Stimulated activated CD8-positive, alpha-beta memory T cell treated with anti-CD3 and anti-CD28 coated beads, Interleukin-2, amount 100 ng/mL, for 48 hours (primary cell): ENCODE results near the gene PSD4.

Experiments
- DNase-seq, 2 donors: peaks; one replicate each; pipeline ENCODE4 v3.0.0-alpha.2; 2020; ENCODE audit warnings: low read depth in 2 of 2

The PSD4 gene

DNA sequence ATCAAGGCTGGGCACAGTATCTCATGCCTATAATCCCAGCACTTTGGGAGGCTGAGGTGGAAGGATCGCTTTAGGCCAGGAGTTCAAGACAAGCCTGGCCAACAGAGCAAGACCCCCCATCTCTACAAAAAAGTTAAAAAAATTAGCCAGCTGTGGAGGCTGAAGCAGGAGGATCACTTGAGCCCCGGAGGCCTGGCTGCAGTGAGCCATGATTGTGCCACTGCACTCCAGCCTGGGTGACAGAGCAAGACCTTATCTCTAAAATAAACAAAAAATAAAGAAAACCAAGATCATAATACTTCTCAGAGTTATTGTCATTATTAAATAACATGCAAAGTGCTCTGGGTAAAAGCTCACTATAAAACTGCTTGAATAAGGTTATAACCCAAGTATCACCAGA, 31.5 kb upstream of the PSD4 start:
- no peak for DNase-seq

DNA sequence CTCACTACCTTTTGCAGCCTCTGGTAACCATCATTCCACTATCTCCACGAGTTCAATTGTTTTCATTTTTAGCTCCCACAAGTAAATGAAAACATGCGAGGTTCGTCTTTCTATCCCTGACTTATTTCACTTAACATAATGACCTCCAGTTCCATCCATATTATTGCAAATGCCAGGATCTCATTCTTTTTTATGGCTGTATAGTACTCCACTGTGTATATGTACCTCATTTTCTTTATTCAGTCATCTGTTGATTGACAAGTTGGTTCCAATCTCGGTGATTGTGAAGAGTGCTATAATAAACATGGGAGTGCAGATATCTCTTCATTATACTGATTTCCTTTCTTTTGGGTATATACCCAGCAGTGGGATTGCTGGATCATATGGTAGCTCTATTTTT, 29.5 kb upstream of the PSD4 start:
- no peak for DNase-seq

DNA sequence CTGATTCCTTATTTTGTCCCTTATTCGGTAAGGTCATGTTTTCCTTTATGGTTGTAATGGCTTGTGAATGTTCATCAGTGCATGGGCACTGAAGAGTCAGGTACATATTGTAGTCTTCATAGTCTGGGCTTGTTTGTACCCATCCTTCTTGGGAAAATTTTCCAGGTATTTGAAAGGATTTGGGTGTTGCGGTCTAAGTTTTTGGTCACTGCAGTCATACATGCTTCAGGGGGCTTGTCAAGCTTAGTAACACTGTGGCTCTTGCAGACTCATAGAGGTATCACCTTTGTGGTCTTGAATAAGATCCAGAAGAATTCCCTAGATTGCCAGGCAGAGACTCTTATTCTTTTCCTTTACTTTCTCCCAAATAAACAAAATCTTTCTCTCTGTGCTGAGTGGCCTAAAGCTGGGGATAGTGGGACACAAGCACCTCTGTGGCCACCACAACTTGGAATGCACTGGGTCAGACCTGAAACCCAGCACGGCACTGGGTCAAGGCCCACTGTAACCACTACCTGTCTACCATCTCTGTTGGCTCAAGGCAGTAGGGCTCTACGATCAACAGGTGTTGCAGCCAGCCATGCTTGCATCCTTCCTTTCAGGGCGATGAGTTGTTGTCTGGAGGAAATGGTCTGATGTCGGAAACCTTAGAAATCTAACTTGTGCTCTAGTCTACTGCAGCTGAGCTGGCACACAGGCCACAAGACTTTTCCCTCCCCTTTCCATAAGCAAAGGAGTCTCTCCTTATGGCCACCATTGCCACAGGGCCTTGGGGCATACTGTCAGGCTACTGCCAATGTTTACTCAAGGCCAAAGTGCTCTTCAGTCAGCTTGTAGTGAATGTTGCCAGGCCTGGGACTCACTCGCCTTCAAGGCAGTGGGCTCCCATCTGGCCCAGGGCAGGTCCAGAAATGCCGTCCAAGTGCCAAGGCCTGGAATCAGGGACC, 24.9 kb upstream of the PSD4 start:
- DNase-seq = no peak

DNA sequence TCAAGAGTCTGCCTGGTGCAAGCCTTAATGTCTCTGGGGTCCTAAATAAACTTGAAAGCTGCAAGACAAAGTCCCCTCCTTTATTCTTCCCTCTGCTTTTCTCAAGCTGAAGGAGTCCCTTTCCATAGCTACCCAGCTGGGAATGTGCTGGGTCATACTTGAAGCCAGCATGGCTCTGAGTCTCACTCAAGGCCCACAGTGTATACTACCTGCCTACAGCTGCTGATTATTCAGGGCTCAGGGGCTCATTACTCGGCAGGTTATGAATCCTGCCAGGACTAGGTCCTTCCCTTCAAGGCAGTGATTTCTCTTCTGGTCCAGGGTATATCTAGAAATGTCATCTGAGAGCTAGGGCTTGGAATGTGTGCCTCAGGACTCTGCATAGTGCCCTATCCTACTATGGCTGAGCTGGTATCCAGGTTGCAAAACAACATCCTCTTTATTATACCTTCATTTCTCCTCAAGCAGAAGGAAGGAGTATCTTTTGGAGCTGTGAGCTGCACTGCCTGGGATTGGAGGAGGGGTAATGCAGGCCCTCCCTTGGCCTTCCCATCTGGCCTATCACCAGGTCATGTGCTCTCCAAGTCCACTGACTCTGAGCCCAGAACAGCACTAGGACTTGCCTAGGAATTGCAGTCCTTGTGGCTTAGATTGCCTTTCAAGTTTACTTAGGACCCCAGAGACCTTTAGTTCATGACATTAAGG, 24.1 kb upstream of the PSD4 start:
- DNase-seq = no peak

DNA sequence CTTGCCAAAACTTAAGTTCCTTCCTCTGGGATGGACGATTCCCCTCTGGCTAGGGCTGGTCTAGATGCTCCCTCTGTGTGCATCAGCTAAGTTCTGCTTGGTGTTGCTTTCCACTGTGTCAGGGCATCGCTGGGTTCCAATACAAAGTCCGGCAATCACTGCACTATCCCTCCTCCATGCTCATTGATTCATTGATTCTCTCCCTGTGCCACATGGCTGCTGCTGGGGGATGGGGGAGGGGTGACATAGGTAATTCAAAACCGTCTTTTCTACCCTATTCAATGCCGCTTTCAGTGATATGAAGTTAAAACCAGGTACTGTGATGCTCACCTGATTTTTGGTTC, 23.5 kb upstream of the PSD4 start:
- no peak for DNase-seq

DNA sequence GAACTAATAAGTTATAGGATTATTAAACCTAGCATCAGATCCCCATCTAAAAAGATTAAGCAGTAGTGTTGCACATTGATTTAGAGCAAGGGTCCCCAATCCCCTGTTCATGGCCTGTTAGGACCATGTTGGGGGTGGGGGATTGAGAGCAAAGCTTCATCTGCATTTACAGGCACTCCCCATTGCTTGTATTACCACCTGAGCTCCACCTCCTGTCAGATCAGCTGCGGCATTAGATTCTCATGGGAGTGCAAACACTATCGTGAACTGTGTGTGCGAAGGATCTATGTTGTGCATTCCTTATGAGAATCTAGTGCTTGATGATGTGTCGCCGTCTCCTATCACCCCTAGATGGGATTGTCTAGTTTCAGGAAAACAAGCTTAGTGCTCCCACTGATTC, 18.4 kb upstream of the PSD4 start:
- no peak for DNase-seq

DNA sequence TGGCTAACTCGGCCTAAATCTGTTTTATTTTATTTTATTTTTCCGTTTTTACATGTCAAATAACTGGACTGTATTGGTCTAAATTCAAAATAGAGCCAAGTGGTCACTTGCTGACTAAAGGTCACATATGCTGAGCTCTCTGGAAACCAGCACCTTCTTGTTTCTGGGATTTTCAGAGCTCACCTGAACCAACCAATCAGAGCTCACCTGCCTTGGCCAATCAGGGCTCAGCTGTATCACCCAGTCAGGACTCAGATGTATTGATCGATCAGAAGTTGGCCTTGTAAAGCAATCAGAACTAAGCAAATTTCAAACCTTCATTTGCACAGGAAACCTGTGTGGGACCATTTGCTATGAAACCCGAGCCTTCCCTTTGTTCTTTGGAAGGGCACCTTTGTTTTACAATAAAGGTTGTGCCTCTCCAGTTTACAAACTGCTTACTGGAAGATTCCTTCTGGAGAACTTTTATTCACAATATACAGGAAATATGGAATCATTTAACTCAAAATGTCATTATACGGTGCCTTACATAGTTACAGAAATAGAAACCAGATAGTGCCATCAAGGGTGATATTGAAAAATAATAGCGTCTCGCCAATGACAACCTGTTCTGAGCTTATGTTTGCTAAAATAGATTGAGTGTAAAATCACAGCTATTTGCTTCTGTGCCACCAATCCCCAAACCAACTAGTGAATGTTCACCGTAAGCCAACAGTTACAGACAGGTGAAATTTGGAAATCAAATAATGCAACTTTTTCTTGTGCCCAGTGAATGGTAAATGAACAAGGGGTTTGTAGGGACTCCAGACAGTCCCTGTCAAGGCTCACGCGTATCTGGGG, 17.3 kb upstream of the PSD4 start:
- DNase-seq = no peak

DNA sequence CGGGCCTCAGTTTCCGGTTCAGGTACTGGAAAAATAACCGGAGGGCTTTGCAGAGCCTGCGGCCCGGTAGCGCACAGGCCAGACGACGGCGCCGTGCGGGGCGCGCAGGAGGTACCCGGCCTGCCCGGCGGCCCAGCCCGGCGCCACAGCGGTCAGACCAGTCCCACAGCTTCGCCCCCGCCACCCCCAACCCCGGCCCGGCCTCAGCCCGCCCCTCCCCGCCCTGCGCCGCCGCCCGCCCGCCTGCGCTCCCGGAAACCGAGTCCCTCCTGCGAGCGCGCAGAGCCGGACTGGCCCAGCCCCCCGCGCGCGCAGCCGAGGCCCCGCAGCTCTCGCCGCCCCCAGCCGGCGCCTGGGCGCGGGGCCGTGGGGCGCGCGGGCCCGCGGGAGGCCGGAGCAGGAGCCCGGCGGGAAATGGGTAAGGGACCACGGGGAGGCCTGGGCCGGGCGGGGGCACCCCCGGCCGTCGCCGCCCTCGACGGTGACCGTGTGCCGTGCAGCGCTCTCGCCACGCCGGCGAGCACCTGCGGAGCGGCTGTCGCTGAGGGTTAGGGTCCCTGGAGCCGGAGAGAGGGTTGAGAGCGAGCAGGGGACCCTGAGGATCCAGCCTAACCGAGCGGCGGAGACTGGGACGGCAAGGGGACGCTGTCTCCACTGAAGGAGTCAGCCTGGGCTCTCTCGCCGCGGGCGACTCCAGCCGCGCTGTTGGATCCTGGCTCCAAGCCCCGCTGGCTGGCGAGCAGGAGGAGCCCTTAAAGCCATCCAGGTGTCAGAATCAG, 16.5 kb upstream of the PSD4 start:
- DNase-seq = no peak

DNA sequence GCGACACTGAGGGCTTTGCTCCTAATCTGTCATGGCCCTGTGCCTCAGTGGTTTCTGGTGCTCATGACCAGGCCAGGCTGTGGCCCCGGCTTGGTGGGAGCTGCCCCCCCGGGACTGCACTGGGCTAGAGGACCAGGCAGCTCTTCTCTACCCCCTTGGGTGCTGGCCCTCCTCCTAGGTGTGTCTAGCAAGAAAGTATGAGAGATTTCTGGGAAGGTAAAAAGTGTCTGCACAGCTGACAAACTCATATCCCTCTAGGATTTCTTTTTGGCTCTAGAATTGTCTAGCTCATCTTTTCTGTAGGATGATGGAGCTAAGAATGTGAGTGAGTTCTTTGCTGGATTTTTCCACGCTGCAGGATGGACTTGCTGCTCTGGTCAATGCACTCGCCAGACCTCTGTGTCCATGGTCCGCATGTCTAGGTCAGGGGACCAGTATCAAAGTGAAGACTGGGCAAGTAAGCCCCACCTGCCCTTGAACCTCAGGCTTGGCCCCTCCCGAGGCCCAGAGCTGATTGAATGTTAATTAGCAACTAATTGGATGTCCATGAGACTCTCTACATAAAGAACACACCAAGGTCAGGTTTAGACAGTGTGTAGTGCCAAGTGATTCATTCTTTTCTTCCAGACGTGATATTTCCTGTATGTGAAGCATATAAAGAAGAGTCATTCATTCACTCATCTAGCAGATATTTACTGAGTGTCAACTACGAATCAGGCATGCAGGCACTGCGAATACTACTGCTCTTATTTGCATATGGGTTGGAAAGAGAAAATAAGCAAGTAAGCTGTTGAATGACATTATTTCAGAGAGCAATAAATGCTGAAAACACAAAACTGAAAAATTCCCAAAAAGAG, 15.6 kb upstream of the PSD4 start:
- DNase-seq = no peak

DNA sequence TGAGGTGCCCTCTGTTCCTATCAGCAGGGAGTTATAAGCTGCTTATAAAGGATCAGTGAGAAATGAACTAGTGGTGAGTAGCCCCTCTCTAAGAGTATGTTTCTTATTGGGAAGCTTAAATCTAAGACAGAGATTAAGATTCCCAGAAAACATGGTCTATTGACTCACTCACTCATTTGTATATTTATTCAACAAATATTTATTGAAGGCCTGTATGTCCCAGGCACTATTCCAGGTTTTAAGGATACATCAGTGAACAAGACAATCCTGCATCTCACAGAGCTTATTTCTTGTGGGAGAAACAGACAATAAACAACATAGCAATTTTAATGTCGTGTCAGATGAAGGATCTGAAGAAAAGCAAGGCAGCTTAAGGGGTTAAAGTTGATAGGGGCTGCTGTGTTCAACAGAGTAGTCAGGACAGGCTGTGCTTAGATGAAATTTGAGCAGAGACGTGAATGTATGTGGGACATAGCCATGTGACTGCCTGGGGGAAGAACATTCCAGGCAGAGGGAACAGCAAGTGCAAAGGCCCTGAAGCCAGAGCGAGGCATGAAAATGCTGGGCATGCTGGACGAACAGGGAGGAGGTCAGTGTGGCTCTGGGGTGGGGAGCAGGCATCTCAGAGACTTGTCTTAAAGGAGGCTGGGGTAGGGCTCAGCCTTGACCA, 14.8 kb upstream of the PSD4 start:
- no peak for DNase-seq

DNA sequence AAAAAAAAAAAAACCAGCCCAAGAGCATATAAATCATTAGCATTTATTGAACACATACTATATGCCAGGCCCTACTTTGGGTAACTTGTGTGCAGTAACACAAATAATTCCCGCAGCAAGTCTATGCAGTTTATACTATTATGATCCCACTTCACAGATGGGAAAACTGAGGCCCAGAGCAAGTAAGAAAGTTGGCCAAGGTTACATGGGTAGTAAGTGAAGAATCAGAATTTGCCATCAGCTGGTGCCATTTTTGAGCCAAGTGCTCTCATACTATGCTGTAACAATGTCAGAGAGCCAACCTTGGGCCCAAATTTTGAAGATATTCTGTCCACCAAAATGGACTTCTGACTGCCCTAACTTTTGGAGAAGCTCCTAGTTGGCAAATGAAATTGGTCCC, 13.5 kb upstream of the PSD4 start:
- DNase-seq = no peak

DNA sequence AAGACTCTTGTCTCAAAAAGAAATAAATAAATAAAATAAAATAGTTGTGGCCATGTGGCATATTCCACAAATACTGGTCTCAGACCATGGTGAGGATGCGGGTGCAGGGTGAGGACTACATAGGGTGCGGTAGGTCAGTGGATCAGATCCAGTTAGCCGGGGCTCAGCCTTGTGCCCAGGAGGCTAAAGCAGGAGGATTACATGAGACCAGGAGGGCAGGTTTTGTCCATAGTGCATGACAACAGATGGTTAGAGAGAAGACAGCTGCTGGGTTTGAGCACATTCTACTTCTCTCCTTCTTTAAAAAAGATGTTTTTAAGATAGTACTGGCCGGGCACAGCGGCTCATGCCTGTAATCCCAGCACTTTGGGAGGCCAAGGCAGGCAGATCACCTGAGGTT, 12.8 kb upstream of the PSD4 start:
- no peak for DNase-seq

DNA sequence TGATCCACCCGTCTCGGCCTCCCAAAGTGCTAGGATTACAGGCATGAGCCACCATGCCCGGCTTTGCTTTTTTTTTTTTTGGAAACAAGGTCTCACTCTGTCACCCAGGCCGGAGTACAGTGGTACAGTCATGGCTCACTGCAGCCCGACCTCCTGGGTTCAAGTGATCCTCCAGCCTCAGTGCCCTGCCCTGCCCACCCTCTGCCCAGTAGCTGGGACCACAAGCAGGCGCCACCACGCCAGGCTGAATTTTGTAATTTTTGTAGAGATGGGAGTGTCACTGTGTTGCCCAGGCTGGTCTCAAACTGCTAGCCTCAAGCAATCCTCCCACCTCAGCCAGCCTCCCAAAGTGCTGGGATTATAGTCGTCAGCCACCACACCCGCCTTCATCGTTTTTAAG, 11.6 kb upstream of the PSD4 start:
- DNase-seq = no peak

DNA sequence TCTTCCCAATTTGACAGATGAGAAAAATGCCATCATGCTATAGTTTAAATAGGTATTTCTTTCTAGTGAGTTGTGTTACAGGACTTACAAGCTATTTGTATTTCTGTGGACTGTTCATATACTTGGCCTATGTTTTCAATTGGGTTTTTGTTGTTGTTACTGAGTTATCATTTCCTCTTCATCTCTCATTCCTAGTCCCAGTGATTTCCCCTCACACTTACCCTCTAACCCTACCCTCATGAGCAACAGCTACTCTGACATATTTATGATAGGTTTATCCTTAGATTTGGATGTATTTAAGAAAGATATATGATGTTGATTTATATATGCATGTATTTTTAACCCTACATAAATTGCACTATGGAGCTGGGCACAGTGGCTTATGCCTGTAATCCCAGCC, 10.9 kb upstream of the PSD4 start:
- DNase-seq = no peak

DNA sequence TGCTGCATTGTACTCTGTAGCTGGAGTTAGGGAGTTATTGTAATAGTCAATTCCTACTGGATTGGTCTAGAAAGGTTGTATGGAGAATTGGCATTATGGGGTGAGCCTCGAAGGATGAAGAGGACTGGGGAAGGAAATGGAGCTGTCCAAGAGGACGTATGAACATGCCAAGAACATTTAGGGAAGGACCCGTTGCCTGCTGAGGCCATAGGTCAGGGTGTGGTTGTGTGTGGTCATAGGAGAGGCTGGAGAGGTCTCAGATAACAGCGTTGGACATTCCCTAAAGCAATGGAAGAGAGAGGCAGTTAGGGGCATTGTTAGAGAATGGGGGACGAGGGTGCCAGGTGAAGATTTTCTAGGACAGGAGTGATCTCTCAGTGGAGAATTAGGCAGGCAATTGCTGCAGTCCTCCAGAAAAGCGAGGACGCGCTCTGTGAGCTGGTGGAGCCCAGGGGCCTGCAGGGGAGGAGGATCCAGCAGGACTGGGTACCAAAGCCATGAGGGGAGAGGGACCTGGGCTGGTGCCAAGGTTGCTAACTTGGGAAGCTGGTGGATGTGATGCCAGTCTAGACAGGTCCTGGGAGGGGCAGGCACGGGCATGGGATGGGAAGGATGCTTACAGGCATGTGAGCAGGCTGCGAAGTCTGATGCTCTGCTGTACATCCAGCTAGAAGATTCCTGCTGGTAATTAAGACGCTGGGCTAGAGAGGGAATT, 9.4 kb upstream of the PSD4 start:
- no peak for DNase-seq

DNA sequence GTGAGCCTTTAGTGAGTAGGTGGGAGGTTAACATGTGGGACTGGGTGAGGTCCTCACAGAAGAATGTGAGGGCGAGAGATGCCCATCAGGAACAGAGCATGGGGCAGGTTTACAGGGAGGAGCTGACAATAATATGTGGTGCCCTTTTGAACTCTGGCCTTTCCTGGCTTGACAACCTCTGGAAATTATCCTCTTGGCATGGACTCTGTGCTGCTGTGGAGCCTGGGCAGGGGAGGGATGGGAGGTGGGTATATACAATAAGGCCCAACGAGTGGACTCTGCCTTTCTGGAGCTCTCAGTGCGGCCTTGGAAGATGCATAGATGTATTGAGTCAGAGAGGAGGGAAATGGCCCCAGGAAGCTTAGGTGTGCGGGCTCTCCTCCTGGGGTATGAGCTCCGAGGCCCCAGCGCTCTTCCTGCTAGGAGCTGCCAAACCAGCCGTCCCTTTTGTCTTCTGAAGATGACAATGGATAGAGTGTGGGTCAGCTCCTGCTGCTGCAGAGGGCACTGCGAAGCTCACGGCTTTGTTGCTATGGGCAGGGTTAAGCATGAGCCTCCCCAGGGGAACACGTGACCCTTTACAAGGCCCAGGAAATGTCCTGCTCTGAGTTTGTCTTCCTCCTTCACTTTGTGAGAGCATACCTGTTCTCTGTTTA, 8.7 kb upstream of the PSD4 start:
- DNase-seq = no peak

DNA sequence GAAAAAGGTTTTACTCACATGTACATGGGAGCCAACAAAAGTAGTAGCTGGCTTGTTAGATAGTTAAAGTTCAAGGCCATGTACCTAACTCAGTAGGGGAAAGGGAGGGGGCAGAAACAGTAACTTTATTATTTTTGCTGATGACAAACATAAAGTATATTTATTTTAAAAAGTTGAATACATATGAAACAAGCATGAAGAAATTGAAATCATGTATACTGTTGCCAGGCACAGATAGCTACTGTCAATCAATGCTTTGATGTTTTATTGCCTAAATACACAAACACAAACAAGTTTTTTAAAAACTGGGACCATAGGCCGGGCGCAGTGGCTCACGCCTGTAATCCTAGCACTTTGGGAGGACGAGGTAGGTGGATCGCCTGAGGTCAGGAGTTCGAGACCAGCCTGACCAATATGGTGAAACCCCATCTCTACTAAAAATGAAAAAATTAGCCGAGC, 7.6 kb upstream of the PSD4 start:
- DNase-seq = no peak

DNA sequence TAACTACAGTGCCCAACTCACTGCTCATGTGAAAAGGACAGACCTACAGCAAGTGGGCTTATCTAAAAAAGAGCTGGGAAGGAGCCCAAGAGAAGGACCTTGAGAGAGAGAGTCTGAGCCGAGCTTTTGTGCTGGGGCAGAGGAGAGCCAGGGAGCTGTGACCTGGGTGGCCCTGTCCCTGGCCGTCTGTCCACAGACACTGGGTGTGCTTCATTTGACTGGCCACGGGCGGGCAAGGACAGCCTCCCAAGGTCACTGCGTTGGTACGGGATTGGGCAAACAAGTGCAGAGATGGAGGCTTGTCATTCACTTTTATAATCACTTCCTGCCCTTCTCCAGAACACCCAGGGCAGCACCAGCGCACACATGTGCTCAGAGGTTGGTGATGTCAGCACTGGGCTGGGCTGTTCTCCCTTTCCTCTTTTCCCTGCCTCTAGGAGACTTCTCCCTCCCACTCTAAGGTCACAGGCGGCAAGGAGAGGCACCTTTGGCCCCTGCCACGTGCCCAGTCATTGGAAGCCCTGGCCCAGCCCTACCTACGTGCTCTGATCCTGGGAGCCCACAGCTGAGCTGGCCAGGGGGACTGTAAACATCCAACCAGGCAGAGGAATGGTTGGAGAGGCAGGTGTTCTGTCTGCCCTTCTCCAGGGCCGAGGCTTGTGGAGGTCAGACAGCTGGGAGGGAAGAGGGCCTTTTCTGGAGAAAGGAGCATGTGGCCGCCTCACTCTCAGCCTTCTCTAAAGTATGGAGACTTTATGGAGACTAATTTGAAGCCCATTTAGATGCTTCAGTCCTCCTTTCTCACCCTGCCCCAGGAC, 6.4 kb upstream of the PSD4 start:
- no peak for DNase-seq
